IMR-90 (cell line): ENCODE results near the gene MFN2.

ENCODE experiments used
- CEBPB ChIP-seq: IDR thresholded peaks from 2 replicates; pipeline ENCODE4 v1.6.1; 2012; ENCODE audit warnings: low read depth, low read length, improper control_type of control experiment
- CHD1 ChIP-seq: IDR thresholded peaks from 2 replicates; pipeline ENCODE4 v1.6.1; 2012; ENCODE audit warnings: low read depth, low read length, improper control_type of control experiment
- MXI1 ChIP-seq: IDR thresholded peaks from 2 replicates; pipeline ENCODE4 v1.6.1; 2012; ENCODE audit warnings: low read depth, mild to moderate bottlenecking, low read length, moderate library complexity, borderline replicate concordance
- POLR2A ChIP-seq: IDR thresholded peaks from 2 replicates; pipeline ENCODE4 v1.6.1; 2012; ENCODE audit warnings: mild to moderate bottlenecking, low read depth, low read length
- RFX5 ChIP-seq: IDR thresholded peaks from 2 replicates; pipeline ENCODE4 v1.8.0; 2012; ENCODE audit warnings: low read depth, mild to moderate bottlenecking, low read length, moderate library complexity
- SMC3 ChIP-seq: fragments of 150-350 bp; IDR thresholded peaks from 2 replicates; pipeline ENCODE4 v1.6.1; 2016; ENCODE audit warnings: low read depth, mild to moderate bottlenecking, antibody characterized with exemption, low read length, moderate library complexity
- TF ChIP-seq, protein P1 (sequence below): conservative IDR thresholded peaks from 2 replicates; pipeline ENCODE4 v1.5.1; 2012; ENCODE audit warnings: mild to moderate bottlenecking, low read depth, low read length, improper control_type of control experiment
- TF ChIP-seq, protein P2 (sequence below): fragments of 150-350 bp; IDR thresholded peaks from 2 replicates; pipeline ENCODE4 v1.6.1; 2017; ENCODE audit warnings: mild to moderate bottlenecking, antibody characterized with exemption, low read length, low read depth
- TF ChIP-seq, protein P3 (sequence below): fragments of 150-350 bp; IDR thresholded peaks from 2 replicates; pipeline ENCODE4 v1.6.1; 2016; ENCODE audit warnings: low read depth, mild to moderate bottlenecking, low read length, moderate library complexity, borderline replicate concordance

DNA sequence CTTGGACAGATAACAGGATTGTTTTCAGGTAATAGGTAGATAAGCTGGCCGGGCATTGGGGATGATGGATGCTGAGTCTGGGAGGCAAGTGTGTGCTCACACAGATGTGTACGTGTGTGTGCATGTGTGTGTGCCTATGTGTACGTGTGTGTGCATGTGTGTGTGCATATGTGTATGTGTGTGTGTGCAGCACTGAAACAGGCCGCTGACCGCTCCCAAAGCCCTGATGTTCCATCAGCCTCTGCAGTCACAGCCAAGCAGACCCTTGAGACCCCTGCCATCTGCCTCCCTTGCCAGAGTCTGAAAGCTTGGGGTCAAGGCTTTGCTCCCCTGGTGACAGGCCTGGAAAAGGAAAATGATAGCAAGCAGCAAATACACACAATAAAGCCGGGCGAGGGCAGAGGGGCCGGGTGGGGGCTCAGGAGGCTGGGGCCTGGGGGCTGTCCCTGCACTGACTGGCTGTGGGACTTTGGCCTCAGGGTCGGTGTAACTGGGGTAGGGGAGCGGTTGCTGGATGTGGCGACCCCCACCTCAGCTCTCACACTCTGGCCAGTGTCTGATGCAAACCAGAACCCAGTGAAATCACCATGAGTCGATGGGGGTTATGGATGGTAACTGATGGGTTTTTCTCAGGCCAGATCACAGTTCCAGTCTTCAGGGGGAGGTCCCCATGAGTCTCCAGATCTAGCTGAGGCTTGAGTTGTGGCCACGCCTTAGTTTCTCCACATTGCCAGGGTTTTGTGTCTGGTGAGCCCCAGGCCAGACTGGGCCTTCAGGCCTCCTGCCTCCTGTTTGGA, 73.7 kb downstream of the MFN2 start:
- TF ChIP-seq, protein P1, sequence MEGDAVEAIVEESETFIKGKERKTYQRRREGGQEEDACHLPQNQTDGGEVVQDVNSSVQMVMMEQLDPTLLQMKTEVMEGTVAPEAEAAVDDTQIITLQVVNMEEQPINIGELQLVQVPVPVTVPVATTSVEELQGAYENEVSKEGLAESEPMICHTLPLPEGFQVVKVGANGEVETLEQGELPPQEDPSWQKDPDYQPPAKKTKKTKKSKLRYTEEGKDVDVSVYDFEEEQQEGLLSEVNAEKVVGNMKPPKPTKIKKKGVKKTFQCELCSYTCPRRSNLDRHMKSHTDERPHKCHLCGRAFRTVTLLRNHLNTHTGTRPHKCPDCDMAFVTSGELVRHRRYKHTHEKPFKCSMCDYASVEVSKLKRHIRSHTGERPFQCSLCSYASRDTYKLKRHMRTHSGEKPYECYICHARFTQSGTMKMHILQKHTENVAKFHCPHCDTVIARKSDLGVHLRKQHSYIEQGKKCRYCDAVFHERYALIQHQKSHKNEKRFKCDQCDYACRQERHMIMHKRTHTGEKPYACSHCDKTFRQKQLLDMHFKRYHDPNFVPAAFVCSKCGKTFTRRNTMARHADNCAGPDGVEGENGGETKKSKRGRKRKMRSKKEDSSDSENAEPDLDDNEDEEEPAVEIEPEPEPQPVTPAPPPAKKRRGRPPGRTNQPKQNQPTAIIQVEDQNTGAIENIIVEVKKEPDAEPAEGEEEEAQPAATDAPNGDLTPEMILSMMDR = no peak
- TF ChIP-seq CEBPB (no peak), POLR2A (no peak), CHD1 (no peak), MXI1 (no peak), SMC3 (no peak), RFX5 (no peak)
- TF ChIP-seq, protein P2, sequence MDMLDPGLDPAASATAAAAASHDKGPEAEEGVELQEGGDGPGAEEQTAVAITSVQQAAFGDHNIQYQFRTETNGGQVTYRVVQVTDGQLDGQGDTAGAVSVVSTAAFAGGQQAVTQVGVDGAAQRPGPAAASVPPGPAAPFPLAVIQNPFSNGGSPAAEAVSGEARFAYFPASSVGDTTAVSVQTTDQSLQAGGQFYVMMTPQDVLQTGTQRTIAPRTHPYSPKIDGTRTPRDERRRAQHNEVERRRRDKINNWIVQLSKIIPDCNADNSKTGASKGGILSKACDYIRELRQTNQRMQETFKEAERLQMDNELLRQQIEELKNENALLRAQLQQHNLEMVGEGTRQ = no peak
- TF ChIP-seq, protein P3, sequence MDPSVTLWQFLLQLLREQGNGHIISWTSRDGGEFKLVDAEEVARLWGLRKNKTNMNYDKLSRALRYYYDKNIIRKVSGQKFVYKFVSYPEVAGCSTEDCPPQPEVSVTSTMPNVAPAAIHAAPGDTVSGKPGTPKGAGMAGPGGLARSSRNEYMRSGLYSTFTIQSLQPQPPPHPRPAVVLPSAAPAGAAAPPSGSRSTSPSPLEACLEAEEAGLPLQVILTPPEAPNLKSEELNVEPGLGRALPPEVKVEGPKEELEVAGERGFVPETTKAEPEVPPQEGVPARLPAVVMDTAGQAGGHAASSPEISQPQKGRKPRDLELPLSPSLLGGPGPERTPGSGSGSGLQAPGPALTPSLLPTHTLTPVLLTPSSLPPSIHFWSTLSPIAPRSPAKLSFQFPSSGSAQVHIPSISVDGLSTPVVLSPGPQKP = no peak
